NCI-H1048 (cell line): ENCODE measurements around the gene TBC1D4.

Source experiments
- DNase-seq: peaks from one replicate; lab custom pipeline; 2025; lab: John Stamatoyannopoulos, UW

TBC1D4 gene

DNA sequence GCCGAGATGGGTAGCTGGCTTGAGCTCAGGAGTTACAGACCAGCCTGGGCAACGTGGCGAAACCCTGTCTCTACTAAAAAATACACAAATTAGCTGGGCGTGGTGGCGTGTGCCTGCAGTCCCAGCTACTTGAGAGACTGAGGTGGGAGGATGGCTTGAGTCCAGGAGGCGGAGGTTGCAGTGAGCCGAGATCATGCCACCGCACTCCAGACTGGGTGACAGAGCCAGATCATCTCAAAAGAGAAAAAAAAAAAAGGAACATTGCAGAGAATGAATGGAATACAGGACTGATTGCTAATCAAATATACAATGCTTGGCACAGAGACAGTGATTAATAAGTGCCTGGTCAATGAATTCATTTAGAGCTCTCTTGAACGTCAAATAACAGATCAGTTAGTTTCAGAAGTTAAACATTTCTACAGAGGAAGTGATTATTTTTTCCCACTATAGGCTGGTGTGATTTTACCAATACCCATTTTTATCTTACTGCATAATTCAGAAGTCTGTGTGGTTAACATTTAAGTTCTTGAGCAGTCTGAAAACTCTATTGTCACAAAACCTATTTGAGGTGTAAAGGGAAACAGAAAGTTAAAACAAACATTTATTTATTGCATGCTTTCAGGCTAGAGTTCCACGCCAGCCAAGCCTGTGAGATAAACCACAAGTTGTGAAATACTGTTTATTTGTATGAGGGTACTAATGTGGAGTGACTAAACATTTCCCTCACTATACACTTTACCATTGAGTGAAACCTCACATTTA lies 7.7 kb upstream of the TBC1D4 start:
- DNase-seq = no peak

DNA sequence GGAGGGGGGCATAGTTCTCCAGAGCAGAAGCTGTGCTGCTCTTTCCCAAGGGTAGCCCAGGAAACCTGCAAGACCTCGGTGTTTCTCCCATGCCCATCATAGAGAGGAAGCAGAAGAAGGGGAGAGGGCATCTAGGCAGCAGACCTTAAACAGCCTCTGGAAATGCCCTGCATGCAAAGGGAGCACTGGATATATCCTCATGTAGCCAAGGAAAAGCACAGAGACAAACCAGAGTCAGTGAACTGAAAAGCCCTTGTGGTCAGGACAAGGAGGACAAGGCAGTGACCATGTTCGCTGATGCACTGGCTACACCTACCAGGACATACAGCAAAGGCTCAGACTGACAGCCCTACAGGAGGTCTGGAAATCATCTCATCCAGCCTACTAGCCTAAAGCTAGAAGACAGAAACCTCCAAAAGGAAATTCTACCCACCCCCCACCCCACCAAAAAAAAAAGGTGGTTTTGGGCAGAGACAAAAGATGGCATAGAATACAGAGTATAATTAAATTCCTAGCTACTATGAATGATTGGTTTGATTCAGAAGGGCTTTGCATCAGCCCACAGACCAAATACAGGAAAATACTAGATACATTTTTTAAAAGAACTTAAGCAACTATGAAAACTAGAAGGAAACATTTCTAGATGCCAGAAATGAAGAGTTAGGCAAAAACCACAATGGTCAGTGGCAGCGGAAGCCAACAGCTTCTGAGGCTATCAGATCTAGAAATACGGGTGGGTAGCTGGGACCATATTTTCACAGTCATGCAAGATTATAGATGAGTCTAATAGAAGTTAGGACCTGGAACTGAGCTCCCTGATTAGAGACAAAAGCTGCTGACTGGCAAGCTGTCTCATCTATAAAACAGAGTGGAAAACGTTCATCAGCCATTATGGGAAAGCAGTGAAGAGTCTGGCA lies 4.4 kb upstream of the TBC1D4 start:
- DNase-seq = no peak

- DNase-seq = no peak
Measured at GRCh38 chr13:75485286-75486062, 3.5 kb upstream of the TBC1D4 start.

- no peak for DNase-seq
Measured at GRCh38 chr13:75482820-75483079, 781 bp upstream of the TBC1D4 start.

DNA sequence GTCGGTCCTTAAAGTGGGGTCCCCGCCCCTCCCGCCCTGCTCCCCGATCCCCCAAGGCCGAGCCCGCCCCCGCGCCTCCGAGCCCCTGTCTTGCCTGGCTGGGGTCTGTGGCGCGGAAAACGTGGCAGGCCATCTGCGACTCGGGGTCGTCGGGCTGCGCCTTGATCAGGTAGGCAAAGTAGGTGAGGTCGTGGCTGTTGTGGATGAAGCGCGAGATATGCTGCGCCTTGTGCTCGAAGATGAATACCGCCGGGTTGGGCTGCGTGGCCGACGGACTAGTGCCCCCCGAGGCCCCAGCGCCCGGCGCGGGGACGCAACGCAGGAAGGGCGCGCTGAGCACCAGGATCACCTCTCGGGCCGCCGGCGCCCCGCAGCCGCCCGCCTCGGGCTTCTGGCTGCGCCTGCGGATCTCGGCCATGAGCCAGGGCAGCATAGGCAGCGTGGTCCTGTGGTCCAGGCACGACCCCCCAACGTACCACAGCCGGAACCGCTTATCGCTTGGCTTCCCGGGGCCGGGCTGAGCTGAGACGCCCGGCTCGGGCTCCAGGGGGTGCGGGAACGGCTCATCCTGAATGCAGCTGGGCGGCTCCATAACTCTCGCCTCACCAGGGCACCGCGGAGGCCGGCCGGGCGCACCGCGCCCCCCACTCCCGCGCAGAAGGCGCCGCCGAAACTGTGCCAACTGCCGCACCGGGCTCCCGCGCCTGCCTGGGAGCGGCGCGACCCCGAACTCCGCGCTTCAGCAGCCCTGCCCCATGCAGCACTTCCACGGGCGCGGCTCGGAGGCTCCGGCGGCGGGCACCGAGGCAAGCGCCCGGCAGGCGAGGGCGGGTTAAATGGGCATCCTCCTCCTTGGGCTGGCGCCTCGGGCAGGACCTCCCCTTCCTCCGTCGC lies 546 bp downstream of the TBC1D4 start:
- no peak for DNase-seq

DNA sequence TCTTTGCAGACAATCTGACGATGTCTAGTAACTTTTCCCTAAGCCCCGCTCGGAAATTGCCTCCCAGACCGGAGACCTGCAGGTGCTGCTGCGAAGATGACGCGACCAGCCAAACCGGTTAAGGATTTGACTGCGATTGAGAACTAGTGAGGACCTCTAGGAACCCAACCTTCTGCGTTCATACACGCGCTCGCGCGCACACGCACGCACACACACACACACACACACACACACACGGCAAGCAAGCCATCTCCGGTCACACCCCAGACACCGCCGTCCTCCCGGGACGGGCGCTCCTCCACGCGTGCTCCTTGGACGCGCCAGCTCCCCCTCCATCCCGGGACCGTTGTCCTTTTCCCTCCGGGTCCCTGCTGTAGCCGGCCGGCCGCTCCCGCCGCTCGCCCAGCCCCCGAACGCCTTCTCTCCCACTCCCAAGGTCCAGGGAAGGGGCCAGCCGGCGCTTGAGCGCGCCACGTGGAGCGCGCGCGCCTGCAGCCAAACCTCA lies 1.2 kb downstream of the TBC1D4 start:
- peak; percentile 50 for DNase-seq

- DNase-seq = no peak
Measured at GRCh38 chr13:75479102-75479740, 2.7 kb downstream of the TBC1D4 start.

DNA sequence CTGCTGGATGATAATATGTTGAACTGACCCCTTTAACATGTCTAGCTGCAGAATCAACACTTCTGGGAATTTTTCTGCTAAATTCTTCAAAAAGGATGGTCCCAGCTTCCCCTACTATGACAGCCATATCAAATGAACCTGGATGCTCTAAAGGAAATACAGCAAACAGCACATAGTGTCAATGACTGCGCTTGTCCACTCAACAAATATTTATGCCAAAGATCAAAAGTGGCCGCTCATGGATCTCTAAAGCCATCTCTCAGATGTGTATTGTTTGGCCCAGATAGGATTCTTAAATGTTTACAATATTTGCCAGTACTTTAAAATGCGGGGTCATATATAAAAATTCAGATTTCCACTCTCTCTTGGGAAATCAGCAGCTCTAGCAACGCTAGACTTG lies 3.3 kb downstream of the TBC1D4 start:
- no peak for DNase-seq

- no peak for DNase-seq
Measured at GRCh38 chr13:75474956-75475355, 7.0 kb downstream of the TBC1D4 start.

- no peak for DNase-seq
Measured at GRCh38 chr13:75473468-75473867, 8.5 kb downstream of the TBC1D4 start.

DNA sequence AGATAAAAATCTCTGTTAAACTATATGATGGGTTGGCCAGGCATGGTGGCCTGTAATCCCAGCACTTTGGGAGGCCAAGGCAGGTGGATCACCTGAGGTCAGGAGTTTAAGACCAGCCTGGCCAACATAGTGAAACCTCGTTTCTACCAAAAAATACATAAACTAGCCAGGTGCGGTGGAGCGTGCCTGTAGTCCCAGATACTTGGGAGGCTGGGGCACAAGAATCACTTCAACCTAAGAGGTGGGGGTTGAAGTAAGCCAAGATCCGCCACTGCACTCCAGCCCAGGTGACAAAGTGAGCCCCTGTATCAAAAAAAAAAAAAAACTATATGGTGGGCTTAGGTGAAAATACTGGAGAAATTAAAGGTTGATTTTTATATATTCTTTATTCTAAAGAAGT lies 11.3 kb downstream of the TBC1D4 start:
- no peak for DNase-seq

DNA sequence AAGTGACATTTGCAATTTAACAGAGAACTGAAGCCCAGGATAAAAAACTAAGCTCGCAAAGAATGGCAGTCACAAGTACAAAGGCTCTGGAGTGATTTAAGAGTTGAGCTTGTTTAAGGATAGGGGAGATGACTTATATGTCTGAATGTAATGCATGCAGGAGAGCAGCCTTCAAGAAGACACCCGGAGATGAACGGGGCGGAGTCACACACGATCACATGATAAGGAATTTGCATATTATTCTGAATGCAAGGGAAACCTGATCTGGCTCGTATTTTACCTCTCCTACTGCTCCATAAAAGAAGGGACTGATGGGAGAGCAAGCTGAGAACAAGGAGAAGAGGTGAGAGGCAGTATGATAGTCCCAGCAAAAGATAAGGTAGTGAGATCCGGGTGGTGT lies 12.9 kb downstream of the TBC1D4 start:
- no peak for DNase-seq

GRCh38 chr13:75468602-75469001 lies 13.4 kb downstream of the TBC1D4 start:
- DNase-seq = no peak

DNA sequence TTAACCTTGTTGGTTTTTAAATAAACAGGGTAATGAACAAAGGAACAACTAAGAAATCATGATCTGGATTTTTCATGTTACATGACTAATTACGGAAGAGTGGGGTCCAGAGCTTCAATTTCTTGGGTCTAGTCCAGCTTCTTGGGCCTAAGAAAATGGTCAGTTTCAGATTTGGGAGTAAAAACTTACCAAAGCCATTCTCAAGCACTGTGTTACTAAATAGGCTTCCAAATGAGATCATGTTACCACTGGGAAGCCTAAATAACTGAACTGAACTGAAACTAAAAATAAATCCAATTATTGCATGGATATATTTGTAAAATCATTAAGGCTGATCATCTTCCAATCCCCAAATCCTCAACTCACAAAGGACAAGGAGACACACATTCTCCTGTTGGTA lies 13.9 kb downstream of the TBC1D4 start:
- no peak for DNase-seq

DNA sequence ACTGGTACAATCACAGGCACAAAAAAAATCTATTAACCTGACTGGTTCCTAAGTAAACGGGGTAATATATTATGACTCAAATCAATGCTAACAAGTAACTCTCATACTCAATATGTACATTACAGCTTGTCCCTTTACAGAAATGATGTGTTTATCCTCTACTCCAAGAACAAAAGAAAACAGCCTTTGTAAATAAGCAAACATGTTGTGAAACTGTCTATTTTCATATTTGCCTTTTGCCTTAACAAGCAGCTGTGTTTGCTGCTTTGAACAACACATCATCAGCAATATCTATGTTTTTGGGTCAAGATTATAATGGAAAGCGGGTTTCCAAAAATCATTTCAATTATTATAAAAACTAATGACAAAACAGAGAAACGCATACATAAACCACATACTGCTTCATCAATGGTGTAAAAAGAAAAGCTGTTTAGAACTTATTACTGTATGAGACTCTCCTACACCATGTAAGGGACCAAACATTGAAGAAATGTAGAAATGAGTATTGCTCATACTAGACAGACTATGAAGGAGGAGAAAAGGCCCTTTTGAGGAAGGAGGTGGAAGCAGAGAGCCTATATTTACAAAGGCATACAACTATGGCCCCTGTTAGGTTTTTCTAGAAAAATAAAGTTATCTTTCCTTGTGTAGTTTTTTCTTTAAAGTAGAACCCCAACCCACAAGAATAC lies 14.8 kb downstream of the TBC1D4 start:
- no peak for DNase-seq

- DNase-seq = no peak
Measured at GRCh38 chr13:75465236-75465635, 16.7 kb downstream of the TBC1D4 start.

- DNase-seq = no peak
Measured at GRCh38 chr13:75461314-75461713, 20.7 kb downstream of the TBC1D4 start.

- DNase-seq = no peak
Measured at GRCh38 chr13:75460644-75461043, 21.3 kb downstream of the TBC1D4 start.

DNA sequence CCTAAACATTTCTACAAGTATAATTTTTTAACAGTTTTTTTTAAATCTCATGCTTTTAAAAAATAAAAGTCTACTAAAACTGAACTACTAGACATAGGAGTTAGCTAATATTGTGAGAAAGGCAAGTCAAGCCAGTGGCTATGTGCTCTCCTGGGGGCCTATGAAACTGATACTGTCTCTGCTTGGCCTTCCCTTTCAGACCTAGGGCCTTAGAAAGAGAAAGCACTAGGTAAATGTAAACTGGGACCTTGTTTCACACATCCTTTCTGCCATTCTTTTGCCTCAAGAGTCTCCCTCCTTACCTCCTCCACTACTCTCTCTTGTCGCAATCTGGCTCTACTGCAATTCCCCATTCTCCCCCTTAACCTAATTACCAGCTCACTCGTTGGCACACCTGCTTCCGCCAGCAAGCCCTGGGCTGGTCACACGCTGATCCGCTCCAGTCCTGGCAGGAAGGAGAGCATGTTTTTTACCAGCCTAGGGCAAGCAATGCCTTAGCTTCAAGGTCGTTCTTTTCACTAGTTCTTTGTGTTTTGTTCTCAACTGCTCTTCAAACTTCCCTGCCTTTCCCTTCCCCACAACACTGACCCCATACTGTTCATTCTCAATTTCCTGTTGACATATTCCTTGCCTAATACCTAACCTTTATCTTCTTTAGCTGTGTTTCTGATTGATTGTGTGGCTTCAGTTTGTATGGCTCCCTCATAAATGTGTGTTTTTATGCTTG lies 23.1 kb downstream of the TBC1D4 start:
- no peak for DNase-seq

GRCh38 chr13:75455962-75456361 lies 26.0 kb downstream of the TBC1D4 start:
- no peak for DNase-seq
